Liver (tissue), 9 donors: ENCODE data around the gene MRPL49. TPM values are rescaled to one million over a fixed set of nuclear protein-coding genes. Genes with fewer than 3 reads are reported as not detected.

ENCODE experiments used
- DNase-seq: peaks from one replicate; pipeline ENCODE4 v3.0.0-alpha.2; 2017; ENCODE audit warnings: low spot score
- H3K27ac ChIP-seq, 2 donors: one replicate each; pipeline ENCODE4 v1.7.0; 2013; ENCODE audit warnings: inconsistent platforms in 2 of 2, low read length in 2 of 2, control low read depth in 1 of 2, low read depth in 1 of 2, mild to moderate bottlenecking in 1 of 2
- H3K27me3 ChIP-seq, 4 donors: one replicate each; pipeline versions ENCODE4 v1.6.1 to v1.7.0; 2013; ENCODE audit warnings: low read length in 3 of 4, inconsistent platforms in 1 of 4, mild to moderate bottlenecking in 1 of 4, moderate library complexity in 1 of 4; ENCODE audit not compliant: control insufficient read depth in 4 of 4, insufficient read depth in 4 of 4
- H3K36me3 ChIP-seq, 4 donors: one replicate each; pipeline versions ENCODE4 v1.6.1 to v1.7.0; 2013; ENCODE audit warnings: low read length in 3 of 4, mild to moderate bottlenecking in 3 of 4, low read depth in 1 of 4, moderate library complexity in 1 of 4; ENCODE audit not compliant: control insufficient read depth in 4 of 4, insufficient read depth in 3 of 4
- H3K4me1 ChIP-seq, 4 donors: one replicate each; pipeline versions ENCODE4 v1.6.1 to v1.7.0; 2013; ENCODE audit warnings: low read length in 3 of 4, mild to moderate bottlenecking in 3 of 4, moderate library complexity in 1 of 4; ENCODE audit not compliant: control insufficient read depth in 4 of 4, insufficient read depth in 4 of 4
- H3K4me3 ChIP-seq, 3 donors: one replicate each; pipeline versions ENCODE4 v1.6.1 to v1.7.0; 2013; ENCODE audit warnings: low read length in 3 of 3, control low read depth in 1 of 3, low read depth in 1 of 3, mild to moderate bottlenecking in 1 of 3
- H3K9ac ChIP-seq, 2 donors: one replicate each; pipeline ENCODE4 v1.7.0; 2013; ENCODE audit warnings: low read length in 2 of 2, mild to moderate bottlenecking in 2 of 2, moderate library complexity in 2 of 2, control low read depth in 1 of 2, low read depth in 1 of 2
- H3K9me3 ChIP-seq, 4 donors: one replicate each; pipeline versions ENCODE4 v1.6.1 to v1.7.0; 2013; ENCODE audit warnings: low read length in 3 of 4; ENCODE audit not compliant: control insufficient read depth in 4 of 4
- ATF3 ChIP-seq: IDR thresholded peaks from 2 replicates; pipeline ENCODE4 v1.6.1; 2016; ENCODE audit warnings: antibody characterized with exemption
- CTCF ChIP-seq: fragments of 150-350 bp; IDR thresholded peaks from 2 replicates; pipeline ENCODE4 v1.5.1; 2017; ENCODE audit warnings: improper control_type of control experiment, low read depth, low read length; ENCODE audit not compliant: missing input control
- EGR1 ChIP-seq, 2 donors: IDR thresholded peaks; 2 replicates each; pipeline ENCODE4 v1.6.1; 2016 to 2018; ENCODE audit warnings: antibody characterized with exemption in 2 of 2, low read depth in 2 of 2
- FOXA1 ChIP-seq: IDR thresholded peaks from 2 replicates; pipeline ENCODE4 v1.6.1; 2016; ENCODE audit warnings: antibody characterized with exemption
- FOXA2 ChIP-seq: IDR thresholded peaks from 2 replicates; pipeline ENCODE4 v1.6.1; 2016; ENCODE audit warnings: antibody characterized with exemption
- GABPA ChIP-seq, 2 donors: IDR thresholded peaks in 1 of 2; conservative IDR thresholded peaks in 1 of 2; 2 replicates each; pipeline ENCODE4 v1.6.1; 2016; ENCODE audit warnings: antibody characterized with exemption in 2 of 2, mild to moderate bottlenecking in 1 of 2, moderate library complexity in 1 of 2
- HNF4A ChIP-seq, 2 donors: conservative IDR thresholded peaks; 2 replicates each; pipeline ENCODE4 v1.6.1; 2016; ENCODE audit warnings: antibody characterized with exemption in 2 of 2, mild to moderate bottlenecking in 2 of 2
- HNF4G ChIP-seq: IDR thresholded peaks from 2 replicates; pipeline ENCODE4 v1.6.1; 2016; ENCODE audit warnings: antibody characterized with exemption
- JUND ChIP-seq, 2 donors: IDR thresholded peaks; 2 replicates each; pipeline ENCODE4 v1.6.1; 2016; ENCODE audit warnings: antibody characterized with exemption in 2 of 2
- NR2F2 ChIP-seq: IDR thresholded peaks from 2 replicates; pipeline ENCODE4 v1.6.1; 2016; ENCODE audit warnings: antibody characterized with exemption
- RAD21 ChIP-seq, 2 donors: IDR thresholded peaks; 2 replicates each; pipeline ENCODE4 v1.6.1; 2016; ENCODE audit warnings: antibody characterized with exemption in 2 of 2, mild to moderate bottlenecking in 2 of 2
- TAF1 ChIP-seq: conservative IDR thresholded peaks from 2 replicates; pipeline ENCODE4 v1.6.1; 2016; ENCODE audit warnings: antibody characterized with exemption, mild to moderate bottlenecking
- YY1 ChIP-seq: IDR thresholded peaks from 2 replicates; pipeline ENCODE4 v1.6.1; 2016; ENCODE audit warnings: antibody characterized with exemption, mild to moderate bottlenecking
- ZBTB33 ChIP-seq: IDR thresholded peaks from 2 replicates; pipeline ENCODE4 v1.6.1; 2016; ENCODE audit warnings: antibody characterized with exemption
- WGBS: extraction: QIAGEN DNeasy Blood & Tissue Kit; methylation state at CpG from one replicate; pipeline ENCODE4 v1.1.7; 2013; 5-methylcytosine and 5-hydroxymethylcytosine counted together
- polyA plus RNA-seq, 2 donors: library from polyadenylated mRNA; stranded (reverse) in 1 of 2; unstranded in 1 of 2; fragments of 200-250 nt in 1 of 2; fragments of >200 nt in 1 of 2; fragmentation: Nextera tagmentation in 1 of 2; extraction: Ambion mirVana in 1 of 2; gene quantifications; one replicate each; pipeline versions ENCODE4 v1.2.1 to v1.2.3, GENCODE V29; 2013 to 2015
- total RNA-seq, 2 donors: library from RNA; depleted of rRNA; stranded (reverse); fragments of >200 nt; gene quantifications; one replicate each; pipeline ENCODE4 v1.2.3, GENCODE V29; 2014
- TF ChIP-seq, protein P1 (sequence below): IDR thresholded peaks from 2 replicates; pipeline ENCODE4 v1.6.1; 2016; ENCODE audit warnings: antibody characterized with exemption, mild to moderate bottlenecking
- TF ChIP-seq, protein P2 (sequence below): IDR thresholded peaks from 2 replicates; pipeline ENCODE4 v1.6.1; 2016; ENCODE audit warnings: antibody characterized with exemption
- donor health status: healthy.
- donor health status: healthy.
- donor health status: healthy.
- donor health status: healthy.
- donor health status: healthy.

MRPL49 gene
- total and polyA plus RNA-seq, 4 donors, result 31.1 to 47.2 (median 35.4) TPM

DNA sequence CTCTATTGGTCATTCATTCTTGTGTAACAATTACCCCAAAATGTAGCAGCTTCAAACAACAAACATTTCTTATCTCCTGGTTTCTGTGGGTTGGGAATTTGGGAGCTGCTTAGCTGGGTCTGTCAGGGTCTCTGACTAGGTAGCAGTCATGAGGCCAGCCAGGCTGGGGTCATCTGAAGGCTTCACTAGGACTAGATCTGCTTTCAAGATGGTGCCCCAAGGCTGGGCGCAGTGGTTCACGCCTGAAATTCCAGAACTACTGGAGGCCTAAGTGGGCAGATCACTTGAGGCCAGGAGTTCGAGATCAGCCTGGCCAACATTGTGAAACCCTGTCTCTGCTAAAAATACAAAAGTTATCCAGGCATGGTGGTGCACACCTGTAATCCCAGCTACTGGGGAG, 34.8 kb downstream of the MRPL49 start:
- H3K4me3 ChIP-seq, result no peak overlapping the region
- H3K27me3 ChIP-seq, result no peaks in the 10 kb centered on the region
- peaks cover 0 to 4% (median 2%) of the 10 kb centered on the region in 4 donors for H3K4me1 ChIP-seq
- H3K27ac ChIP-seq, result no peak overlapping the region
- H3K9ac ChIP-seq, result no peak overlapping the region
- no peak for TF ChIP-seq ZBTB33
- no peak for TF ChIP-seq NR2F2
- TF ChIP-seq CTCF, result no peak
- TF ChIP-seq, protein P1, sequence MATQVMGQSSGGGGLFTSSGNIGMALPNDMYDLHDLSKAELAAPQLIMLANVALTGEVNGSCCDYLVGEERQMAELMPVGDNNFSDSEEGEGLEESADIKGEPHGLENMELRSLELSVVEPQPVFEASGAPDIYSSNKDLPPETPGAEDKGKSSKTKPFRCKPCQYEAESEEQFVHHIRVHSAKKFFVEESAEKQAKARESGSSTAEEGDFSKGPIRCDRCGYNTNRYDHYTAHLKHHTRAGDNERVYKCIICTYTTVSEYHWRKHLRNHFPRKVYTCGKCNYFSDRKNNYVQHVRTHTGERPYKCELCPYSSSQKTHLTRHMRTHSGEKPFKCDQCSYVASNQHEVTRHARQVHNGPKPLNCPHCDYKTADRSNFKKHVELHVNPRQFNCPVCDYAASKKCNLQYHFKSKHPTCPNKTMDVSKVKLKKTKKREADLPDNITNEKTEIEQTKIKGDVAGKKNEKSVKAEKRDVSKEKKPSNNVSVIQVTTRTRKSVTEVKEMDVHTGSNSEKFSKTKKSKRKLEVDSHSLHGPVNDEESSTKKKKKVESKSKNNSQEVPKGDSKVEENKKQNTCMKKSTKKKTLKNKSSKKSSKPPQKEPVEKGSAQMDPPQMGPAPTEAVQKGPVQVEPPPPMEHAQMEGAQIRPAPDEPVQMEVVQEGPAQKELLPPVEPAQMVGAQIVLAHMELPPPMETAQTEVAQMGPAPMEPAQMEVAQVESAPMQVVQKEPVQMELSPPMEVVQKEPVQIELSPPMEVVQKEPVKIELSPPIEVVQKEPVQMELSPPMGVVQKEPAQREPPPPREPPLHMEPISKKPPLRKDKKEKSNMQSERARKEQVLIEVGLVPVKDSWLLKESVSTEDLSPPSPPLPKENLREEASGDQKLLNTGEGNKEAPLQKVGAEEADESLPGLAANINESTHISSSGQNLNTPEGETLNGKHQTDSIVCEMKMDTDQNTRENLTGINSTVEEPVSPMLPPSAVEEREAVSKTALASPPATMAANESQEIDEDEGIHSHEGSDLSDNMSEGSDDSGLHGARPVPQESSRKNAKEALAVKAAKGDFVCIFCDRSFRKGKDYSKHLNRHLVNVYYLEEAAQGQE, result no peak
- no peak for TF ChIP-seq TAF1
- no peak for TF ChIP-seq YY1
- no peak for TF ChIP-seq ATF3
- no peak for TF ChIP-seq FOXA2
- TF ChIP-seq GABPA (IDR thresholded peaks at IDR 0.05 in 1 of 2, conservative IDR thresholded peaks at IDR 0.05 in 1 of 2), result no peak
- TF ChIP-seq FOXA1, result no peak
- no peak for TF ChIP-seq JUND (IDR thresholded peaks at IDR 0.05)
- TF ChIP-seq, protein P2, sequence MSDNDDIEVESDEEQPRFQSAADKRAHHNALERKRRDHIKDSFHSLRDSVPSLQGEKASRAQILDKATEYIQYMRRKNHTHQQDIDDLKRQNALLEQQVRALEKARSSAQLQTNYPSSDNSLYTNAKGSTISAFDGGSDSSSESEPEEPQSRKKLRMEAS, result no peak
- no peak for TF ChIP-seq RAD21 (IDR thresholded peaks at IDR 0.05)
- TF ChIP-seq HNF4G, result no peak
- no peak for TF ChIP-seq EGR1 (IDR thresholded peaks at IDR 0.05; ENCODE audit: low read depth in 2 of 2)
- no peak for TF ChIP-seq HNF4A (conservative IDR thresholded peaks at IDR 0.05)
- DNase-seq, result no peak
- WGBS, result 95% methylated on average over 3 of the region's 3 CpGs
- H3K9me3 ChIP-seq, result no peaks in the 10 kb centered on the region
- no peaks in the 10 kb centered on the region for H3K36me3 ChIP-seq

- H3K4me1 ChIP-seq, result no peaks in the 10 kb centered on the region
- H3K9ac ChIP-seq, result no peak overlapping the region
- no peaks in the 10 kb centered on the region for H3K27me3 ChIP-seq
- no peak overlapping the region for H3K4me3 ChIP-seq
- WGBS, result 89% methylated on average over 3 of the region's 3 CpGs
- H3K9me3 ChIP-seq, result no peaks in the 10 kb centered on the region
- no peak overlapping the region for H3K27ac ChIP-seq
- no peaks in the 10 kb centered on the region for H3K36me3 ChIP-seq
- no peak for TF ChIP-seq HNF4G
- DNase-seq, result no peak
These were observed 35.2 kb downstream of the MRPL49 start for GRCh38 chr11:65157336-65157735.
